ENCODE measurements around the gene ZDHHC21.

GRCh38 chr9:14715102-14715501, 21.9 kb upstream of the ZDHHC21 start:
- TF ChIP-seq EZH2 (IDR thresholded peaks at IDR 0.05) (no peak), EZH2phosphoT487 (IDR thresholded peaks at IDR 0.05) (no peak)
- TF ChIP-seq, protein P1, sequence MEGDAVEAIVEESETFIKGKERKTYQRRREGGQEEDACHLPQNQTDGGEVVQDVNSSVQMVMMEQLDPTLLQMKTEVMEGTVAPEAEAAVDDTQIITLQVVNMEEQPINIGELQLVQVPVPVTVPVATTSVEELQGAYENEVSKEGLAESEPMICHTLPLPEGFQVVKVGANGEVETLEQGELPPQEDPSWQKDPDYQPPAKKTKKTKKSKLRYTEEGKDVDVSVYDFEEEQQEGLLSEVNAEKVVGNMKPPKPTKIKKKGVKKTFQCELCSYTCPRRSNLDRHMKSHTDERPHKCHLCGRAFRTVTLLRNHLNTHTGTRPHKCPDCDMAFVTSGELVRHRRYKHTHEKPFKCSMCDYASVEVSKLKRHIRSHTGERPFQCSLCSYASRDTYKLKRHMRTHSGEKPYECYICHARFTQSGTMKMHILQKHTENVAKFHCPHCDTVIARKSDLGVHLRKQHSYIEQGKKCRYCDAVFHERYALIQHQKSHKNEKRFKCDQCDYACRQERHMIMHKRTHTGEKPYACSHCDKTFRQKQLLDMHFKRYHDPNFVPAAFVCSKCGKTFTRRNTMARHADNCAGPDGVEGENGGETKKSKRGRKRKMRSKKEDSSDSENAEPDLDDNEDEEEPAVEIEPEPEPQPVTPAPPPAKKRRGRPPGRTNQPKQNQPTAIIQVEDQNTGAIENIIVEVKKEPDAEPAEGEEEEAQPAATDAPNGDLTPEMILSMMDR (IDR thresholded peaks at IDR 0.05) = no peak
